Ovary (tissue), 3 donors: ENCODE data around the gene LIMCH1.

Experiments
- EP300 ChIP-seq: sonication (generic); formaldehyde crosslinking; IDR thresholded peaks from one replicate; pipeline ENCODE4 v1.6.1; 2017; ENCODE audit warnings: antibody characterized with exemption
- POLR2A ChIP-seq: fragments of 450-650 bp; IDR thresholded peaks from one replicate; pipeline ENCODE4 v1.6.1; 2017; ENCODE audit warnings: antibody characterized with exemption, mild to moderate bottlenecking, moderate library complexity
- TF ChIP-seq, protein P1 (sequence below), 3 donors: fragments of 450-650 bp in 2 of 3; fragments of 200-600 bp in 1 of 3; IDR thresholded peaks; one replicate each; pipeline versions ENCODE4 v1.5.1 to v1.8.0; 2016 to 2022; ENCODE audit warnings: antibody characterized with exemption in 3 of 3, mild to moderate bottlenecking in 1 of 3
- donor health status: DM: no; HTN: no; CAD: no.

DNA sequence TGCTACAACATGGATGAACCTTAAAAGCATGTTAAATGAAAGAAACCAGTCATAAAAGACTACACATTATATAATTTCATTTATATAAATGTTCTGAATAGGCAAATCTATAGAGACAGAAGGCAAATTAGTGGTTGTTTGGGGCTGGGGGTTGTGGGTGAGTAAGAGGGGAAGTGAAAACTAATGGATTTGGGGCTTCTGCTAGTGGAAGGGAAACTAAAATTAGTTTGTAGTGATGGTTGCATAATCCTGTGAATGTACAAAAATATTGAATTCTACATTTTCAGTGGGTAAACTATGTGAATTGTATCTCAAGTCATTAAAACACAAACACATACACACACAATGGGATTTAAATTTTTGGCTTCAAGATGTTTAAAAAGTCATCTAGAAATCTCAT lies 25.4 kb upstream of the LIMCH1 start:
- TF ChIP-seq, protein P1, sequence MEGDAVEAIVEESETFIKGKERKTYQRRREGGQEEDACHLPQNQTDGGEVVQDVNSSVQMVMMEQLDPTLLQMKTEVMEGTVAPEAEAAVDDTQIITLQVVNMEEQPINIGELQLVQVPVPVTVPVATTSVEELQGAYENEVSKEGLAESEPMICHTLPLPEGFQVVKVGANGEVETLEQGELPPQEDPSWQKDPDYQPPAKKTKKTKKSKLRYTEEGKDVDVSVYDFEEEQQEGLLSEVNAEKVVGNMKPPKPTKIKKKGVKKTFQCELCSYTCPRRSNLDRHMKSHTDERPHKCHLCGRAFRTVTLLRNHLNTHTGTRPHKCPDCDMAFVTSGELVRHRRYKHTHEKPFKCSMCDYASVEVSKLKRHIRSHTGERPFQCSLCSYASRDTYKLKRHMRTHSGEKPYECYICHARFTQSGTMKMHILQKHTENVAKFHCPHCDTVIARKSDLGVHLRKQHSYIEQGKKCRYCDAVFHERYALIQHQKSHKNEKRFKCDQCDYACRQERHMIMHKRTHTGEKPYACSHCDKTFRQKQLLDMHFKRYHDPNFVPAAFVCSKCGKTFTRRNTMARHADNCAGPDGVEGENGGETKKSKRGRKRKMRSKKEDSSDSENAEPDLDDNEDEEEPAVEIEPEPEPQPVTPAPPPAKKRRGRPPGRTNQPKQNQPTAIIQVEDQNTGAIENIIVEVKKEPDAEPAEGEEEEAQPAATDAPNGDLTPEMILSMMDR (IDR thresholded peaks at IDR 0.05): no peak
- TF ChIP-seq POLR2A (no peak), EP300 (no peak)
